K562 (cell line): ENCODE data around the gene DENND2C. TPM values are rescaled to one million over a fixed set of nuclear protein-coding genes. Genes with fewer than 3 reads are reported as not detected.

ENCODE experiments used
- ARID1B ChIP-seq: fragments of 450-650 bp; IDR thresholded peaks from 2 replicates; pipeline ENCODE4 v1.6.1; 2016; ENCODE audit warnings: antibody characterized with exemption, mild to moderate bottlenecking, inconsistent platforms
- BCOR ChIP-seq: fragments of 450-650 bp; IDR thresholded peaks from 2 replicates; pipeline ENCODE4 v1.6.1; 2016
- CTBP1 ChIP-seq: fragments of 450-650 bp; IDR thresholded peaks from 2 replicates; pipeline ENCODE4 v1.6.1; 2016; ENCODE audit warnings: borderline replicate concordance
- DPF2 ChIP-seq: fragments of 450-650 bp; IDR thresholded peaks from 2 replicates; pipeline ENCODE4 v1.6.1; 2016
- GTF2E2 ChIP-seq: fragments of 200-800 bp; sonication (Bioruptor generic); IDR thresholded peaks from 2 replicates; pipeline ENCODE4 v1.6.1; 2016; ENCODE audit warnings: missing genetic modification characterization, missing compliant biosample characterization
- HDAC6 ChIP-seq: IDR thresholded peaks from 2 replicates; pipeline ENCODE4 v1.6.1; 2012; ENCODE audit warnings: low read depth, mild to moderate bottlenecking, control low read depth, inconsistent platforms, low read length, moderate library complexity
- PTTG1 ChIP-seq: fragments of 450-650 bp; IDR thresholded peaks from 2 replicates; pipeline ENCODE4 v1.6.1; 2016; ENCODE audit warnings: low read depth, mild to moderate bottlenecking, missing genetic modification characterization, missing compliant biosample characterization
- SMARCC2 ChIP-seq: fragments of 450-650 bp; IDR thresholded peaks from 2 replicates; pipeline ENCODE4 v1.6.1; 2017; ENCODE audit warnings: antibody characterized with exemption, moderate library complexity, mild to moderate bottlenecking, low read depth
- SMC3 ChIP-seq: conservative IDR thresholded peaks from 2 replicates; pipeline ENCODE4 v1.6.1; 2011; ENCODE audit warnings: low read depth, low read length, improper control_type of control experiment; ENCODE audit not compliant: insufficient read depth
- TEAD4 ChIP-seq, 2 experiments: sonication (generic) in 1 of 2; formaldehyde crosslinking in 1 of 2; IDR thresholded peaks; 2 replicates each; pipeline versions ENCODE4 v1.6.1 to v1.8.0; 2012 to 2022; ENCODE audit warnings: borderline replicate concordance in 1 of 2, inconsistent platforms in 1 of 2, low read length in 1 of 2, mild to moderate bottlenecking in 1 of 2, missing genetic modification reagents in 1 of 2
- XRCC3 ChIP-seq: fragments of 450-650 bp; IDR thresholded peaks from 2 replicates; pipeline ENCODE4 v1.6.1; 2017; ENCODE audit warnings: mild to moderate bottlenecking, moderate library complexity
- ZKSCAN8 ChIP-seq: fragments of 200-800 bp; sonication (Bioruptor generic); IDR thresholded peaks from 2 replicates; pipeline ENCODE4 v1.6.1; 2016; ENCODE audit warnings: missing genetic modification characterization, missing compliant biosample characterization
- ZNF766 ChIP-seq: fragments of 200-800 bp; sonication (Bioruptor generic); conservative IDR thresholded peaks from 2 replicates; pipeline ENCODE4 v1.6.1; 2016; ENCODE audit warnings: missing genetic modification characterization, missing compliant biosample characterization
- polyA plus RNA-seq, 8 experiments: library from polyadenylated mRNA; depleted of rRNA in 4 of 8; stranded (reverse) in 5 of 8; unstranded in 3 of 8; fragments of >200 nt; fragmentation: Nextera tagmentation in 2 of 8; fragmentation: Illumina TruSeq in 1 of 8; extraction: Ambion mirVana in 2 of 8; extraction: Trizol in 1 of 8; gene quantifications; 2 replicates each; pipeline versions ENCODE4 v1.2.1 to v1.2.3, GENCODE V29; 2011 to 2014; ENCODE audit warnings: inconsistent platforms in 1 of 8, missing spikeins in 1 of 8
- total RNA-seq, 7 experiments: library from RNA; depleted of rRNA in 6 of 7; stranded (reverse); fragments of >200 nt in 6 of 7; fragmentation: Illumina TruSeq in 2 of 7; extraction: Trizol in 2 of 7; gene quantifications; 2 replicates each; pipeline versions ENCODE4 v1.2.1 to v1.2.3, GENCODE V29; 2011 to 2021; ENCODE audit warnings: low replicate concordance in 1 of 7
- TF ChIP-seq, protein P1 (sequence below): fragments of 200-800 bp; sonication (Bioruptor generic); IDR thresholded peaks from 2 replicates; pipeline ENCODE4 v1.6.1; 2017; ENCODE audit warnings: missing genetic modification characterization, missing compliant biosample characterization
- TF ChIP-seq, protein P2 (sequence below): fragments of 450-650 bp; IDR thresholded peaks from 2 replicates; pipeline ENCODE4 v1.6.1; 2017; ENCODE audit warnings: antibody characterized with exemption, mild to moderate bottlenecking
- TF ChIP-seq, protein P3 (sequence below): fragments of 150-350 bp; conservative IDR thresholded peaks from 2 replicates; pipeline ENCODE4 v1.6.1; 2014; ENCODE audit warnings: low read length
- TF ChIP-seq, protein P4 (sequence below): sonication (generic); formaldehyde crosslinking; IDR thresholded peaks from 2 replicates; pipeline ENCODE4 v1.8.0; 2023; ENCODE audit warnings: mild to moderate bottlenecking, missing genetic modification reagents

Gene DENND2C
- total and polyA plus RNA-seq, 9 of the 15 experiments (the other 6 are each of a cell fraction or from before 2014, with no cell fraction given) = 0.03 to 0.25 (median 0.14) TPM

DNA sequence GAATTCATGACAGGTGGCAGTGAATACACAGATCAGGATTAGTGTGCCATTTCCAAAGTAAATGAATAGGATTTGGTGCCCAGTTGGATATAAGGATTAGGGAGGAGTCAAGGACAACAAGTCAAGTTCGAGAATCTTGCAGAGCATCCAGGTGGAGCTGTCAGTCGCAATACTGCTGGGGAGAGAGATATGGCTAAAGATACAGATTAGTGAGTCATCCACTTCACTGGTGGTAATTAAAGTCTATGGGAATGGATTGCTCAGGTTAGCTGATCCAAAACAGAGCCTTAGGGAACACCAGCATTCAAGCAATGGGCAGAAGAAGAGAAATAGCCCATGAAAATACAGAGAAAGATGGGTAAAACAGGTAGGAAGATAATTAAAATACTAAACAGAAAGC, 115.3 kb downstream of the DENND2C start (continued):
- TF ChIP-seq, protein P1, sequence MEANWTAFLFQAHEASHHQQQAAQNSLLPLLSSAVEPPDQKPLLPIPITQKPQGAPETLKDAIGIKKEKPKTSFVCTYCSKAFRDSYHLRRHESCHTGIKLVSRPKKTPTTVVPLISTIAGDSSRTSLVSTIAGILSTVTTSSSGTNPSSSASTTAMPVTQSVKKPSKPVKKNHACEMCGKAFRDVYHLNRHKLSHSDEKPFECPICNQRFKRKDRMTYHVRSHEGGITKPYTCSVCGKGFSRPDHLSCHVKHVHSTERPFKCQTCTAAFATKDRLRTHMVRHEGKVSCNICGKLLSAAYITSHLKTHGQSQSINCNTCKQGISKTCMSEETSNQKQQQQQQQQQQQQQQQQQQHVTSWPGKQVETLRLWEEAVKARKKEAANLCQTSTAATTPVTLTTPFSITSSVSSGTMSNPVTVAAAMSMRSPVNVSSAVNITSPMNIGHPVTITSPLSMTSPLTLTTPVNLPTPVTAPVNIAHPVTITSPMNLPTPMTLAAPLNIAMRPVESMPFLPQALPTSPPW (CRISPR knock-in tag) = no peak
- TF ChIP-seq ZKSCAN8 (CRISPR knock-in tag) = no peak
- no peak for TF ChIP-seq XRCC3
- TF ChIP-seq, protein P2, sequence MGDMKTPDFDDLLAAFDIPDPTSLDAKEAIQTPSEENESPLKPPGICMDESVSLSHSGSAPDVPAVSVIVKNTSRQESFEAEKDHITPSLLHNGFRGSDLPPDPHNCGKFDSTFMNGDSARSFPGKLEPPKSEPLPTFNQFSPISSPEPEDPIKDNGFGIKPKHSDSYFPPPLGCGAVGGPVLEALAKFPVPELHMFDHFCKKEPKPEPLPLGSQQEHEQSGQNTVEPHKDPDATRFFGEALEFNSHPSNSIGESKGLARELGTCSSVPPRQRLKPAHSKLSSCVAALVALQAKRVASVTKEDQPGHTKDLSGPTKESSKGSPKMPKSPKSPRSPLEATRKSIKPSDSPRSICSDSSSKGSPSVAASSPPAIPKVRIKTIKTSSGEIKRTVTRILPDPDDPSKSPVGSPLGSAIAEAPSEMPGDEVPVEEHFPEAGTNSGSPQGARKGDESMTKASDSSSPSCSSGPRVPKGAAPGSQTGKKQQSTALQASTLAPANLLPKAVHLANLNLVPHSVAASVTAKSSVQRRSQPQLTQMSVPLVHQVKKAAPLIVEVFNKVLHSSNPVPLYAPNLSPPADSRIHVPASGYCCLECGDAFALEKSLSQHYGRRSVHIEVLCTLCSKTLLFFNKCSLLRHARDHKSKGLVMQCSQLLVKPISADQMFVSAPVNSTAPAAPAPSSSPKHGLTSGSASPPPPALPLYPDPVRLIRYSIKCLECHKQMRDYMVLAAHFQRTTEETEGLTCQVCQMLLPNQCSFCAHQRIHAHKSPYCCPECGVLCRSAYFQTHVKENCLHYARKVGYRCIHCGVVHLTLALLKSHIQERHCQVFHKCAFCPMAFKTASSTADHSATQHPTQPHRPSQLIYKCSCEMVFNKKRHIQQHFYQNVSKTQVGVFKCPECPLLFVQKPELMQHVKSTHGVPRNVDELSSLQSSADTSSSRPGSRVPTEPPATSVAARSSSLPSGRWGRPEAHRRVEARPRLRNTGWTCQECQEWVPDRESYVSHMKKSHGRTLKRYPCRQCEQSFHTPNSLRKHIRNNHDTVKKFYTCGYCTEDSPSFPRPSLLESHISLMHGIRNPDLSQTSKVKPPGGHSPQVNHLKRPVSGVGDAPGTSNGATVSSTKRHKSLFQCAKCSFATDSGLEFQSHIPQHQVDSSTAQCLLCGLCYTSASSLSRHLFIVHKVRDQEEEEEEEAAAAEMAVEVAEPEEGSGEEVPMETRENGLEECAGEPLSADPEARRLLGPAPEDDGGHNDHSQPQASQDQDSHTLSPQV = no peak
- 0 out of 2 replicates have a peak, but pooled peaks have one; percentile 25 for TF ChIP-seq DPF2
- TF ChIP-seq SMC3 = no peak
- no peak for TF ChIP-seq SMARCC2
- TF ChIP-seq BCOR = no peak
- TF ChIP-seq CTBP1 = peak; percentile 55; the same call in 1 of the 2 replicates
- TF ChIP-seq TEAD4 (IDR thresholded peaks at IDR 0.05; ENCODE audit: low read length) = no peak
- TF ChIP-seq TEAD4 (CRISPR knock-in tag; IDR thresholded peaks at IDR 0.05; ENCODE audit: borderline replicate concordance) = no peak
- TF ChIP-seq, protein P3, sequence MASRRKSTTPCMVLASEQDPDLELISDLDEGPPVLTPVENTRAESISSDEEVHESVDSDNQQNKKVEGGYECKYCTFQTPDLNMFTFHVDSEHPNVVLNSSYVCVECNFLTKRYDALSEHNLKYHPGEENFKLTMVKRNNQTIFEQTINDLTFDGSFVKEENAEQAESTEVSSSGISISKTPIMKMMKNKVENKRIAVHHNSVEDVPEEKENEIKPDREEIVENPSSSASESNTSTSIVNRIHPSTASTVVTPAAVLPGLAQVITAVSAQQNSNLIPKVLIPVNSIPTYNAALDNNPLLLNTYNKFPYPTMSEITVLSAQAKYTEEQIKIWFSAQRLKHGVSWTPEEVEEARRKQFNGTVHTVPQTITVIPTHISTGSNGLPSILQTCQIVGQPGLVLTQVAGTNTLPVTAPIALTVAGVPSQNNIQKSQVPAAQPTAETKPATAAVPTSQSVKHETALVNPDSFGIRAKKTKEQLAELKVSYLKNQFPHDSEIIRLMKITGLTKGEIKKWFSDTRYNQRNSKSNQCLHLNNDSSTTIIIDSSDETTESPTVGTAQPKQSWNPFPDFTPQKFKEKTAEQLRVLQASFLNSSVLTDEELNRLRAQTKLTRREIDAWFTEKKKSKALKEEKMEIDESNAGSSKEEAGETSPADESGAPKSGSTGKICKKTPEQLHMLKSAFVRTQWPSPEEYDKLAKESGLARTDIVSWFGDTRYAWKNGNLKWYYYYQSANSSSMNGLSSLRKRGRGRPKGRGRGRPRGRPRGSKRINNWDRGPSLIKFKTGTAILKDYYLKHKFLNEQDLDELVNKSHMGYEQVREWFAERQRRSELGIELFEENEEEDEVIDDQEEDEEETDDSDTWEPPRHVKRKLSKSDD = no peak
- TF ChIP-seq, protein P4, sequence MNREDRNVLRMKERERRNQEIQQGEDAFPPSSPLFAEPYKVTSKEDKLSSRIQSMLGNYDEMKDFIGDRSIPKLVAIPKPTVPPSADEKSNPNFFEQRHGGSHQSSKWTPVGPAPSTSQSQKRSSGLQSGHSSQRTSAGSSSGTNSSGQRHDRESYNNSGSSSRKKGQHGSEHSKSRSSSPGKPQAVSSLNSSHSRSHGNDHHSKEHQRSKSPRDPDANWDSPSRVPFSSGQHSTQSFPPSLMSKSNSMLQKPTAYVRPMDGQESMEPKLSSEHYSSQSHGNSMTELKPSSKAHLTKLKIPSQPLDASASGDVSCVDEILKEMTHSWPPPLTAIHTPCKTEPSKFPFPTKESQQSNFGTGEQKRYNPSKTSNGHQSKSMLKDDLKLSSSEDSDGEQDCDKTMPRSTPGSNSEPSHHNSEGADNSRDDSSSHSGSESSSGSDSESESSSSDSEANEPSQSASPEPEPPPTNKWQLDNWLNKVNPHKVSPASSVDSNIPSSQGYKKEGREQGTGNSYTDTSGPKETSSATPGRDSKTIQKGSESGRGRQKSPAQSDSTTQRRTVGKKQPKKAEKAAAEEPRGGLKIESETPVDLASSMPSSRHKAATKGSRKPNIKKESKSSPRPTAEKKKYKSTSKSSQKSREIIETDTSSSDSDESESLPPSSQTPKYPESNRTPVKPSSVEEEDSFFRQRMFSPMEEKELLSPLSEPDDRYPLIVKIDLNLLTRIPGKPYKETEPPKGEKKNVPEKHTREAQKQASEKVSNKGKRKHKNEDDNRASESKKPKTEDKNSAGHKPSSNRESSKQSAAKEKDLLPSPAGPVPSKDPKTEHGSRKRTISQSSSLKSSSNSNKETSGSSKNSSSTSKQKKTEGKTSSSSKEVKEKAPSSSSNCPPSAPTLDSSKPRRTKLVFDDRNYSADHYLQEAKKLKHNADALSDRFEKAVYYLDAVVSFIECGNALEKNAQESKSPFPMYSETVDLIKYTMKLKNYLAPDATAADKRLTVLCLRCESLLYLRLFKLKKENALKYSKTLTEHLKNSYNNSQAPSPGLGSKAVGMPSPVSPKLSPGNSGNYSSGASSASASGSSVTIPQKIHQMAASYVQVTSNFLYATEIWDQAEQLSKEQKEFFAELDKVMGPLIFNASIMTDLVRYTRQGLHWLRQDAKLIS (CRISPR knock-in tag) = no peak
- TF ChIP-seq ARID1B = peak; percentile 44; the same call in 1 of the 2 replicates
- no peak for TF ChIP-seq ZNF766 (CRISPR knock-in tag)
- TF ChIP-seq PTTG1 (tag) = no peak
- TF ChIP-seq HDAC6 = no peak
- TF ChIP-seq GTF2E2 (tag) = no peak
